KG1 (cell line): ENCODE data around the gene OR2AG1.
"Not testable (repeated sequence)": the region's sequence is repeated elsewhere in the genome, so short reads cannot be mapped to it uniquely, and the experiment has no call there.

ENCODE experiments used
- DNase-seq: peaks from one replicate; lab custom pipeline; 2025; lab: John Stamatoyannopoulos, UW

OR2AG1 gene

GRCh38 chr11:6790546-6790945 lies 7.7 kb downstream of the OR2AG1 start:
- DNase-seq, result no peak

- DNase-seq, result no peak
These were observed 11.8 kb downstream of the OR2AG1 start for GRCh38 chr11:6794639-6795038.

GRCh38 chr11:6799402-6799801 lies 16.6 kb downstream of the OR2AG1 start, which contains the start of gene OR6A2:
OR6A2 (minus strand) TSS chr11:6799689; CDS start chr11:6795708, 3,981 bp downstream.
- no peak for DNase-seq

GRCh38 chr11:6801075-6801474 lies 18.3 kb downstream of the OR2AG1 start:
- DNase-seq, result not testable (repeated sequence)

- peak; percentile 6 for DNase-seq
These were observed 29.7 kb downstream of the OR2AG1 start for GRCh38 chr11:6812390-6813005.

GRCh38 chr11:6813656-6814055 lies 30.8 kb downstream of the OR2AG1 start:
- DNase-seq, result no peak

GRCh38 chr11:6817694-6818093 lies 34.9 kb downstream of the OR2AG1 start:
- no peak for DNase-seq

- no peak for DNase-seq
These were observed 36.1 kb downstream of the OR2AG1 start for GRCh38 chr11:6818967-6819366.

GRCh38 chr11:6824136-6824823 lies 41.5 kb downstream of the OR2AG1 start:
- no peak for DNase-seq

GRCh38 chr11:6825231-6825744 lies 42.5 kb downstream of the OR2AG1 start:
- no peak for DNase-seq

GRCh38 chr11:6828103-6828502 lies 45.3 kb downstream of the OR2AG1 start:
- no peak for DNase-seq

GRCh38 chr11:6833356-6833755 lies 50.5 kb downstream of the OR2AG1 start:
- no peak for DNase-seq

- no peak for DNase-seq
These were observed 51.2 kb downstream of the OR2AG1 start for GRCh38 chr11:6834021-6834420.
